HG03432 (cell line): ENCODE results near the gene LRP3.
"Not testable (repeated sequence)": the region's sequence is repeated elsewhere in the genome, so short reads cannot be mapped to it uniquely, and the experiment has no call there.

ENCODE experiments used
- ATAC-seq: cut with Tn5 transposase; IDR thresholded peaks from one replicate; pipeline ENCODE4 v1.9.1; 2021; ENCODE audit warnings: mild to moderate bottlenecking, moderate library complexity; ENCODE audit not compliant: unreplicated experiment

The LRP3 gene

DNA sequence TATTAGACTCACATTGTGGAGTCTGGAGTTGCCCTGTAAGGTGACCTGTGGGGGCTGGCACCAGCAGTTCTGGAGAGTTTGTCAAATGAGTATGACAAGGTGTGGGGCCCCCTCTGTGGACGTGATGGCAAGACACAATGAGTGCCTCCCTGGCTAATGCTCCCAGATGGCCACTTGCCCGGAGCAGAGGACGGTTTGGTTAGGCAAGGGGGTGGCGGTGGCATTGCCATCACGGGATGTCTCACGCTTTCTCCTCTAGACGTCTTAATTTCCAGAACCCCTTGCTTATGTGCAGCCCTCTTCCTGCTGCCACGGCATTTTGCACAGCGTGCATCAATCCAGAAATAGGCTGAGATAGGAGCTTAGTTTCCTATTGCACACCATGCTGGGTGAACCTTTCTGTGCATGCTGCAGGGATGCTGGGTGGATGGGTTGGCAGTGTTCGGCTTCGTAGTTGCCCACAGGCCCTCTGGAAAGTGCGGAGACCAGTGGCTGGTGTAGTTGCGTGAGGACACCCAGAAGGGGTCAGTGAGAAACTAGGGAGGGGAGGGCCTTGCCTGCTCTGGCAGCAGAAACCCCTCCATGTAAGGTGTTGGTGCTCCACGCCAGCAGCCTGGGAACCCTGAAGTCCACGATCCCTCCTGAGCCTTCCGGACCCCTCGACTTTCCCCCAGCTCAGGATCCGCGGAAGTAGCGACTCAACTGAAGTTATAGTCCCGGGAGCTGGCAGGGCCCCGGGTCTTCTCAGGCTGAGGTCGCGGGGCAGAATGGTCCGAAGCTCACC lies 18.1 kb upstream of the LRP3 start:
- peak; percentile 0 for ATAC-seq

DNA sequence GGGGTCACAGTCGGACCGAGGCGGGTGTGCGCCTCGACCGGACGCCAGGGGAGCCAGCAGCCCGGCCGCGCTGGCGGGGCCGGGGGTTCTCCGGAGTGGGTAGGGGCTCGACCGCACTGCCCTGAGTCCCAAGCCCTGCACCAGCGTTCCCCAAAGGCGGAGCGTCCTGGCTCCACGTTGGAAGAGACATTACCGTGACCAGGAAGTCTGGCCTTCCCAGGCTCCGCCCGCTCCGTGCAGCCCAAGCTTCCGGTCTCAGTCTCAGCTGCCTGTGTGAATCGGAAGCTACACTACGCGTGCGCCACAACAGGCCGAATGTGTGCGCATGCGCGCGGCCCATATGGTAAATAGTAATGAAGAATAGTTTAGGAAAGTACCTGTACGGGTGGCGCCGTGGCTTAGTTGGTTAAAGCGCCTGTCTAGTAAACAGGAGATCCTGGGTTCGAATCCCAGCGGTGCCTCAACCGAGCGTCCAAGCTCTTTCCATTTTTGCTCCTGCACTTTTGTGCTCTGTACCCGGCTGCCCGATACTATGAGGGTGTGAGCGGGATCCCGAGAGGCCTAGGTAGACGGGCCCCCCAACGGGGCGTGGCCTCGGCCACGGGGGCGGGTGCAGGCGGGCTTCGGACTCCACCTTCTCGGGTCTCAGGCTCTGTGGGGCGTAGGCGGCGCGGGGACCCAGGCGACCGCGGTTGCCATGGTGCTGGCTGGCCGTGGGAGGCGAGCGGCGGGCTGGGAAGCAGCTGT lies 17.3 kb upstream of the LRP3 start:
- peak; percentile 85 for ATAC-seq

DNA sequence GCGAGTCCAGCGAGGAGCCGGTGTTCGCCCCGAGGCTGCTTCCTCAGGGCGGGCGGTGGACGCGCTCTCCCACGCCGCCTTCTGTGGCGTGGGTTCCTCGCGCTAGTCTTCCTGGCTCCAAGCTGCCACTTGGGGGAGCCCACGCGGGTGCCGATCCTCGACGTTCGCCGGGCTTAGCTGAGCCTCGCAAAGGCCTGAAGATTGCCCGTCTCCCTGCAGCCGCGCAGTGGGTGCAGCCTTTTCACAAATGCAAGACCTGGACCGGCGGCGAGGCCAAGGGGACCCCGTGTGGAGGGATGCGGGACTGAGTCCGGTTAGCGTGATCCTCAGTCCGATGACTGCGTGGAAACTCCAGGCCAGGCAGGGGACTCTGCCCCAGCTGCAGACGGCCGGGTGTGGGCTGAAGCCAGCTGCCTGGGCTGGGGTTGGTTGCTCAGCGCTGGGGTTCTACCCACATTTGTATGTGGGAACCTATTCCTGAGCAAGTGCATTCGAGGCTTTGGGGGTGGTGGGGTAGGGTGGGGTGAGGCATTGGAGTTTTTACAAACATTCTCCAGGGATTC lies 16.6 kb upstream of the LRP3 start:
- ATAC-seq: peak; percentile 23

DNA sequence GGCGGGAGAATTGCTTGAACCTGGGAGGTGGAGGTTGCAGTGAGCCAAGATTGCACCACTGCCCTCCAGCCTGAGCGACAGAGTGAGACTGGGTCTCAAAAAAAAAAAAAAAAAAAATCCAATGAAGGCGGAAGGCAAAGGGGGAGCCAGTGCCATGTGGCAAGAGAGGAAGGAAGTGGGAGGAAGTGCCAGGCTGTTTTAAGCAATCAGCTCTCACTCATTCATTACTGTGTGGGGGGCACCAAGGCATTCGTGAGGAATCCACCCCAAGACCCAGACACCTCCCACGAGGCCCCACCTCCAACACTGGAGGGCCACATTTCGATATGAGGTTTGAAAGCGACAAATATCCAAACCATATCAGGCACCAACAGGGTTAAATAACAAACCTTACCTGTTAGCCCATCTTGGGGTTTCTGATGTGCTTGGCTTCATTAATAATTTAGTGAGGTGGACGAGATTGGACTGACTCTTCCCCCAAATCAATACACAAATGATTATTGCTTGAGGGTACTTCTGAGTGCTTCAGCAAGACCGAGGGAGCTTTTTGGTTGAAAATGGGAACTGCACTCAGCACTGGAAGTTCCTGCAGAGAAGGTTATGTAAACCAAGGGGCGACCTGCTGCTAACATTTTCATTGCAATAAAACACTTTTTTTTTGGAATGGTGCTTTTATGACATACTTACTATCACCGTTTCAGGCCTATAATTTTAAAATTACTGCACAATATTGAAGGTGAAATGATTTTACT lies 7.5 kb upstream of the LRP3 start:
- ATAC-seq: no peak

- no peak for ATAC-seq
These were observed 7.0 kb upstream of the LRP3 start for GRCh38 chr19:33187183-33187540.

- ATAC-seq: no peak
These were observed 4.7 kb upstream of the LRP3 start for GRCh38 chr19:33189453-33189852.

DNA sequence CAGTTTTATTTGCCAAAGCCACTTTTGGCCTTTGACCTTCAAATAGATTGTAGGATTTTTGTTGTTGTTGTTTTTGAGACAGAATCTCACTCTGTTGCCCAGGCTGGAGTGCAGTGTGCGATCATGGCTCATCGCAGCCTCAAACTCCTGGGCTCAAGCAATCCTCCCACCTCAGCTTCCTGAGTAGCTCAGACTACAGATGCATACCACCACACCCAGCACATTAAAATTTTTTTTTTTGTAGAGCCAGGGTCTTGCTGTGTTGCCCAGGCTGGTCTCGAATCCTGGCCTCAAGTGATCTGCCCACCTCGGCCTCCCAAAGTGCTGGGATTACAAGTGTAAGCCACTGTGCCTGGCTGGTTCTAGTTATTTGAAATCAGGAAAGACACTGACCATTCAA lies 3.0 kb upstream of the LRP3 start:
- ATAC-seq: not testable (repeated sequence)

DNA sequence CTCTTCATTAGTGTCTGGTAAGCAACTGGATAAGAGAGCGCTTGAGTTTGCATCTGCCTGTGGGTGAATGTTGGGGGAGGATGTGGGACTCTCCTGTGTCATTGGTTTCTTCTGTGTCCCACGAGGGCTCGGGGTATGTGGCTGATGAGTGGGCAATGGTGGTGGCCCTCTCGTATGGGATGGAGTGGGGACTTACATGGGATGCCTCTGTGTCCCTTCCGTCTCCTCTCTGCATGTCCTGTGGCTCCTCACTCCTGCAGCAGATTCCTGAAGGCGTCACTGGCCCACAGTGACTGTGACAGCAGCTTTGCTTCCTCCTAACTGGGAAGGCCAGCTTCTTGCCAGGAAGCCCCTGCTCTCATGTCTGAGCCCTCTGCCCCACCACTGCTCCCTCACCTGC lies 2.6 kb upstream of the LRP3 start:
- no peak for ATAC-seq

GRCh38 chr19:33192010-33192409 lies 2.1 kb upstream of the LRP3 start:
- ATAC-seq: no peak

- no peak for ATAC-seq
These were observed 763 bp upstream of the LRP3 start for GRCh38 chr19:33193269-33193864.

DNA sequence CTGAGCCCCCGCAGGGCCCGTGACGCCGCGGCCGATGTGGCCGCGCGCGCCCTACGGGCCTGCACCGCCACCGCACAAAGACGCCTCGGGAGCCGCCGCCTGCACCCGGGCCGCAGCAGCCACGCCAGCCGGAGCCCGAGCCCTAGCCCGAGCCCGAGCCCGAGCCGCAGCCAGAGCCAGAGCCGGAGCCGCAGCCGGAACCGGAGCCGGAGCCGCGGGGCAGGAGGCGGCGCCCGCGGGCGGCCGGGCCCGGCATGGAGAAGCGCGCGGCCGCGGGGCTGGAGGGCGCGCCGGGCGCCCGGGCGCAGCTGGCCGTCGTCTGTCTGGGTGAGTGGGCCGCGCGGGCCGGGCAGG lies 379 bp downstream of the LRP3 start:
- no peak for ATAC-seq

GRCh38 chr19:33194886-33195644 lies 935 bp downstream of the LRP3 start:
- ATAC-seq: no peak

GRCh38 chr19:33195645-33196347 lies 1.7 kb downstream of the LRP3 start:
- ATAC-seq: no peak

GRCh38 chr19:33196446-33197193 lies 2.5 kb downstream of the LRP3 start:
- ATAC-seq: no peak

- ATAC-seq: no peak
These were observed 3.5 kb downstream of the LRP3 start for GRCh38 chr19:33197591-33198000.

DNA sequence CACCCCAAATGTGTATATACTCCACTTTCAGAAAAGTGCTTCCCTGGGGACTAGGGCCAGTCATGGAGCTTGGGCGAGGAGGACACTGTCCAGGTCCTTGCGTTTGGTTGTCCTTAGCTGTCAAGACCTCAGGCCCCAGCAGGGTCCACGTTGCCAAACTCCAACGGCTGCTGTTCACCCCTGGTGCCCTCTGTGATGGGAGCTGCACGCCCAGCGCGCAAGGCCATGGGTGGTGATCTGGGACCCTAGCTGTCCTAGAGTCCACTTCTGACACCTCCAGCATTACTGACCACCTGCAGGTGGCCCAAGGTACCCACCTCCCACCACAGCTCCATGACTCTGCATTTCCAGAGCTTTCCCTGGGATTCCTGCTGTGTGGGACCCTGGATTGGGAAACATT lies 4.0 kb downstream of the LRP3 start:
- ATAC-seq: no peak

DNA sequence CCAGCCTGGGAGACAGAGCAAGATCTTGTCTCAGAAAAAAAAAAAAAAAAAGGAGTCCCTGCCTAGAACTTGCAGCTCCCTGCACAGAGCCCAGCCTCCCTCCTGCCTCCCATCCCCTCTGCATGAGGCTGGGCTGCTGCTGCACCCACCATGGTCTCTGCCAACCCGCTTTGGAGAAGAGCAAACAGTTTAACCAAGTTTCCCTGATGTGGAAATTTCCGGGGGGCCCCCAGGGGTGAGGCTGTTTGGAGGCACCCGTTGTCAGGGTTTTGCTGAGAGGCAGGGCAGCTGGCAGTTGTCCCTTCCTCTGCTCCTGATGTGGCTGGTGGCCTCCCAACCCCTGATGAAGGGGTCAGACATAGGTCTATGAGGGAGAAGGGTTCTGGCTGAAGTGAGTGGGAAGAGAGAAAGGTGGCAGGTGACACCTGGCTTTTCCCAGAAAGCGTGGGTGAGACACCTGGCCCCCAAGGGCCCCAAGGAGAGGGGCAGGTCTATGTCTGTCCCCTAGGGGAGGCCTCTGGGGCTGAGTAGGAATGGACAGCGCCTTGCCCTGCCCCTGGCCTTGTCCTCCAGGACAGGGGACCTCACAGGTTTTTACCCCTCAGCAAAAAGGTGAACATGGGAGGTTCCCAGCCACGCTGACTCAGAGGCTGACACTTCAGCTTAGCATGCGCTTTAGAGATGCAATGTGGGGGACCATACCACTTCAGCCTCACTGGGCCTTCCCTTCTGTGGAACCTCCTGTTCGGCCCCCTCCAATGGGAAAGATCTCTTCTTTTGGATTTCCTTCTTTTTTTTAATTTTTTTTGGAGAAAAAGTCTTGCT lies 5.5 kb downstream of the LRP3 start:
- ATAC-seq: no peak

GRCh38 chr19:33201473-33201872 lies 7.3 kb downstream of the LRP3 start:
- no peak for ATAC-seq
